ENCODE data around the gene AFDN.

- no peak for TF ChIP-seq EZH2 (IDR thresholded peaks at IDR 0.05; ENCODE audit: borderline replicate concordance, low read length)
- no peak for TF ChIP-seq CTCF (conservative IDR thresholded peaks at IDR 0.05 in 1 of 2, IDR thresholded peaks at IDR 0.05 in 1 of 2; ENCODE audit: extremely low read depth in 1 of 2, insufficient read depth in 1 of 2, low read depth in 1 of 2, low read length in 2 of 2)
These were observed 1.9 kb upstream of the AFDN start for GRCh38 chr6:167824591-167825331.
